HG03045 (cell line): ENCODE measurements around the gene PTOV1.

Source experiments
- ATAC-seq: cut with Tn5 transposase; IDR thresholded peaks from one replicate; pipeline ENCODE4 v1.9.1; 2021; ENCODE audit warnings: mild to moderate bottlenecking, moderate library complexity; ENCODE audit not compliant: unreplicated experiment

Gene PTOV1

GRCh38 chr19:49887665-49888509 is 36.9 kb downstream of the PTOV1 start:
- no peak for ATAC-seq

DNA sequence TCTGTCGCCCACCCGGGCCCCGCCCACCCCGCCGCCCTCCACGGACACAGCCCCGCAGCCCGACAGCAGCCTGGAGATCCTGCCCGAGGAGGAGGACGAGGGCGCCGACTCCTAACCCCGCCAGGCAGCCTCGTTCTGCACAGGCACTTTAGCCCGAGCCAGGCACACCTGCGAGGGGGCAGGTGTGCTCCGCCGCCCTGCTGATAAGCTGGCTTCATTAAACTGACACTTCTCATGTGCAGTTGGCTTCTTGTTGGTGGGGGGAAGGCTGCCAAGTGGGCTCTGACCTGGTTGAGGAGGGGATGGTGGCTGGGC is 37.5 kb downstream of the PTOV1 start:
- no peak for ATAC-seq

- ATAC-seq: no peak
Measured at GRCh38 chr19:49889038-49889686, 38.2 kb downstream of the PTOV1 start.

- ATAC-seq: no peak
Measured at GRCh38 chr19:49889687-49890348, 38.9 kb downstream of the PTOV1 start.

GRCh38 chr19:49890349-49891311 is 39.7 kb downstream of the PTOV1 start:
- ATAC-seq: no peak

GRCh38 chr19:49891393-49891792 is 40.4 kb downstream of the PTOV1 start:
- no peak for ATAC-seq

- ATAC-seq: no peak
Measured at GRCh38 chr19:49892716-49893115, 41.8 kb downstream of the PTOV1 start.

DNA sequence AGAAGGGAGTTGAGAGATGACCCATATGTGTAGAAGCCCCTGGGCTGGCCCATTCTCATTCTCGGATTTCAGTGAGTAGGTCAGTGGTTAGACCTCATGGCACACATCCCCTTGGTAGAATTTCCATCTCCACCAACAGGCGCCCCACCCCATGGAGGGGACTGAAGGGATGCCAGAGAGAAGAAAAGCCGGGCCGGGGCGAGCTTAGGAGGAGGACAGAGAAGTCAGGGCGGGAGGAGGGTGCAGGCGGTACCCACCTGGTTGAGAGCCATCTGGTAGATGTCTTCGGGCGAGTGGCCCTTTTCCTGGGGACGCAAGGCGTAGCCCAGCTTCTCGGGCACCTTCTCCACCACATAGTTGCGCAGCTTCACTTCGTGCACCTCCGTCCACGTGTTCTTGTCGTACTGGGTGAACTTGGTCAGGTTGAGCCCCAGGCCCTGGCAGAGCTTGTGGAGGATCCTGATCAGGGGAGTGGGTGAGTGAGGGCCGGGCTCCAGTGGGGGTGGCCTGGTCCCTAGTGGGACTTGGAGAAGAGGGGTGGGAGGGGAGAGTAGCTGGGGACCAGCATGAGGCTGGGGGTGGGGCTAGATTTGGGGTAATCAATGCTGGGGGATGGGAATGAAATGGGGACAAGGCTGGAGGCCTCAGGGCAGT is 43.2 kb downstream of the PTOV1 start:
- ATAC-seq: no peak

- ATAC-seq: no peak
Measured at GRCh38 chr19:49894879-49895565, 44.1 kb downstream of the PTOV1 start.

DNA sequence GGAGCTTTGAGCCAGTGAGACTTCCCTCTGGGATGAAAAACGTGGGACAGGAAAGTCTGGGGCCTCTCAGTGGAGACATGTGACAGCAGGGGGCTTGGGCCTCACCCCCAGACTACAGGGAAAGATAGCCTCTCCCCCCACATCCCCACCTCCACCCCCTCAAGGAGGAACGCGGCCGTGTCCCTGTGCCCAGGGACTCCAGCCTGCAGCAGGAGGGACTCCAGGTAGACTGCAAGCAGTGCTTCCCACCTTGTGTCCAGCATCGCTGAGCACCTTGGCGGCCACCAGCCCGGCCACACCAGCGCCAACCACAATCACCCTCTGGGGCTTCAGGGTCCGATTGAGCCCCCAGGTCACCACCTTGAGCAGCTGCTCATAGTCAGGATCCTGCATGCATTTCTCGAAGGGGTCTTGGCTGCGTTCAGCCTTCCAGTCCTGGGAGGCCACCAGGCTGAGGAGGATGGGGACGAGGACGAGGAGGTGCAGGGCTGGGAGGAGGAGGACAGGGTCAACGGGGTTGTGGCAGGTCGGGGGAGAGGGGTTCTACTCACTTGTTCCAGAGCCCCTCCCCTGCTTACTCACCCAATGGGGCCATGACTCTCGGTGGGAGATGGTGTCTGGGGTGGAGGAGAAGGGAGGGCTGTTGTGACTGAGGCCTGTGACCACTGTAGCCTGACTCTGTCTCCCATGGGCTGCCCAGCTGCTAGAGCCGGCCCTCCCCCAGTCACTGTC is 44.8 kb downstream of the PTOV1 start:
- no peak for ATAC-seq

GRCh38 chr19:49896863-49897621 is 46.1 kb downstream of the PTOV1 start, which contains the start of gene IL4I1:
IL4I1 (minus strand) TSS chr19:49896887; CDS start chr19:49896160, 727 bp downstream.
- ATAC-seq: no peak

DNA sequence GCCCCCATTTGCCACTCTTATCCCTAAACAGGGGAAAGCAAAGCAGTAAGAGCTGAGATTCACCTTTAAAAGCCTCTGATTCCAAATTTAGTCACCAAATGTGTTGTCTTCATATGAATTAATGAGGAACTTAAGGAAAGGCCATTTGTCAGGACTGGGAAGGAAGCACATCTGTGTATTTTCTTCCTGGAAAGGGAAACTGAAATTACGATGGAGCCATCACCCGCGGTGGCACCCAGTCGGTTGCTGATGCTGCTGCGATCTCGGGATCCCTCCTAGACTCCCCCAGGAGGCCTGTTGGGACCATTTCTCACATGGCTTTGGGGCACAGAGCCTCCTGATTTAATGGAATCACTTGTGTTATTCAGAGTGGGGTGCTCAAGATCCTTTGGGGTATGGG is 53.2 kb downstream of the PTOV1 start:
- no peak for ATAC-seq

DNA sequence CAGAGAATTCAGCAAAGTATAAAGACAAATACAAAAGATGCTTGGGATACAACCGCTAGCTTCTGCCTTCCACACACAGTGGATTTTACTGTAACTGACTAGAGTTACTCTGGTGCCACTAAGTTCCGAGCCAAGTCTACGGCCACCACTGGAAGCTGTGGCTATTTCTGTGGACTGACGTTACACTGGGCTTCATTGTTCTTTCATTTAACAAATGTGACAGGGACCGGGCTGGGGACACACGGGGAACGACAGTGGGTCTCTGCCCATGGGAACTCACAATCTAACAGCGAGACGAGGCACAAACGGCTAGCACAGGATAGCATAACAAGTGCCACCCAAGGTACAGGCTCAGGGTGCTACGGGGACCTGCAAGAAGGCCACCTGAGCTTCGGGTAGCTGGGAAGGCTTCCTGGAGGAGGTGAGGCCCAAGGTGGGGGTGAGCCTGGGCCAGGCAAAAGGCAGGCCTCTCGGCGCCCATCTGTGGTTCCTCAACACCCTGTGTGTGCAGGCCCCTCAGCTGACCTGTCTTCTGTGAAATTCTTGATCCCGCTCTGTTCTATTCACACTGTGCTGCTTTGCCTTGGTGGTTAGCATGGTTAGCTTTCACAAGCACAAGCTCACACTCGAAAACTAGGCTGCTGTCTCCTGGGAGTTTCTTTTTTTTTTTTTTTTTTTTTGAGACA is 56.1 kb downstream of the PTOV1 start:
- ATAC-seq: no peak

DNA sequence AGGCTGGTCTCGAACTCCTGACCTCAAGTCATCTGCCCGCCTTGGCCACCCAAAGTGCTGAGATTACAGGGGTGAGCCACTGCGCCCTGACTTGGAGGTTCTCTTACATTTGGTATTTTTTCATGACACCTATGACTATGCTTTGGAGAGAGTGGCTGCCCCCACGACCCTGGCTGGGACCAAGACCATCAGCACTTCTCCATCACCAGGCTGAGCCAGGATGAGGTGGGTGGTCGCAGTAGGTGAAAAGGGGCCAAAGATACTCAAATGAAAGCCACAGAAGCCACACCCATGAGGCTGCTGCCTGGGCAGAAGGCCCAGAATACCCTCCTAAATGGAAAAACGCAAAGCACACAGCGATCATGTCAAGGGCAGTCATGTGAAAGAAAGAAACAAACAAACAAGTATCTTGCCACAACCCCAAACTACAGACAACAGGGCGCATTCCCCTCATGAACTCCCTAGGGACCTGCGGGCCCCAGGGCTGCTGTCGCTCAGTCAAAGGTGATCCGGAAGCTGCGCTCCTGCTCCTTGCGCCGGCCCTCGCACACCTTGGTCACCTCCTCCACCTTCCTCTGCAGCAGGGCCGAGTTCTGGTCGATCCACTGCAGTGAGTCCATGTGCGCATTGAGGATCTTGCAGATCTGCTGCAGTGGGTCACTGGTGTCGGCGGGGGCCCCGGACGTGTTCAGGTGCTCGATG is 56.9 kb downstream of the PTOV1 start:
- ATAC-seq: no peak

DNA sequence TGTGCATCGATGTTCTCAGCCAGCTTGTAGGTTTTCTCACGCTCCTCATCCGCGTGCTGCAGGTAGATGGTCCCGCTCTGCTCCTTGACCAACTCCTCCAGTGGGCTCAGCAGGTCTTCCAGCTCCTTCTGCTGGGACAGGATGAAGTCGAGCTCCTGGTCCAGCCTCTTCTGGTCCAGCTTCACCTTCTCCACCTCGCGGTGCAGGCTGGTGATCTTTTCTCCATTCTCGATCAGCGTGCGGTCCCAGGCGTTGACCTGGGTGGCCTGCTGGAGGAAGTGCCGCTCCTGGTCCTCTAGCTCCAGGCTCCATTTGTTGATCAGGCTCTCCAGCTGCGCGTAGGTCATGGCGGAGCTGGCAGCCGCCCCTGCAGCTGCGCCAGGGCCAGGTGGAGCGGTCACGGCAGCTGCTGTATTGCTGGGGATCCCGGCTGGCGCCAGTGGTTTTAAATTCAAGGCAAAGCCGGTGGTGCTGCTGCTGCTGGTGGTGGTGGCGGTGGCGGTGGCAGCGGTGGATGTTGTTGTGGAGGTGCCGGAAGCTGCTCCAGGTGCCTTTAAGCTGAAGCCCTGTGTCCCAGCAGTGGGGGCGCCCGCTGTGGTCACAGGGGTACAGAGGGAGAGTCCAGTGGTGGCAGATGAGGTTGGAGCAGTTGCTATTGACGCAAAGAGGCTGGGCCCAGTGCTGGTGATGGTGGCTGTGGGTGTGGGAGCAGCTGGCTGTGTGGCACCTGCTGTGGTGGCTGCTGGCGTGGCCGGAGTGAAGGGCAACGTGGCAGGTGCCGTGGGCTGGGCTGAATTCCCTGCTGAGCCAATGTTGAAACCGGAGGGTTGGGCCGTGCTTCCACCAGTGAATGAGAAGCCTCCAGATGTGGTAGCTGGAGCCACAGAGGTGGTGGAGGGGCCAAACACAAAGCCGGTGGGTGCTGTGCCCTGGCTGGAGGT is 57.8 kb downstream of the PTOV1 start:
- no peak for ATAC-seq

DNA sequence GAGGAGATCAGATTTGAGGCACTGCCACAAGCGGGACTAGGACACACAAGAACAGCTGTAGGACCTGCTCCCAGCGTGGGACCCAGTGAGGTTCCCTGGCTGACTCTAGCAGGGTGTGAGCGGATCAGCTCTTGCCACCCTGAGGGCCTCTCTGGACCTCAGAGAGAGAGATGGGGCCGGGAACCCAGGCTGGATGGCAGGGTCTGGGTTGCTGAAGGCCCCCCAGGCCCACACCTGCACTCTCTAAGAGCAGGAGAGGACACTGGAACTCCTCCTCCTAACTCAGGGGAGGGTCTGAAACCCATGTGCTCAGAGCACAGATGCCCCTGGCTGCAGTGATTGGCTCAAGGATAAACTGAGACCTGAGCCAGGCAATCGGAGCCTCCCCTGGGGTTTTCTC is 59.2 kb downstream of the PTOV1 start:
- no peak for ATAC-seq
